ENCODE data around the gene MGLL. TPM values are rescaled to one million over a fixed set of nuclear protein-coding genes. Genes with fewer than 3 reads are reported as not detected.

MGLL gene
- total RNA-seq, 2 experiments from 2014 or later: 19.2 to 21.6 TPM

DNA sequence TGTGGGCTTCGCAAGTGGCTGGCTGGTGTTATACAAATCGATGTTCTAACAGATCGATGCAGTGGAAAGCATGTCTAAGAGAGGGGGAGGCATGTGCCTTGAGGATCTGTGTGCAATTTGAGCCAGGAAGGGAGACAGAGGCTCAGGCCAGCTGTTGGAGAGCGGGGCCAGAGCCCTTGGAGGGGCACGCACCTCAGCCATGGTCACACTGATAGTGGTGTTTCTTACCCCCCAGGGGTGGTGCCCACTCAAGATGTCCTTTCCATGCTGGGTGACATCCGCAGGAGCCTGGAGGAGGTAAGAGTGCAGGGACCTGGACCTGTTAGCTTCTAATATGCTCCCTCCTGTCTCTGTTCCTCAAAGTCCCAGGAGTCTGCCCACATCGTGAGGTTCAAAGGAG, 153.4 kb downstream of the MGLL start:
- no peaks in the 10 kb centered on the region for H3K79me2 ChIP-seq (ENCODE audit: insufficient read depth, low read depth, low read length)
- peaks cover 17% of the 10 kb centered on the region for H3K4me1 ChIP-seq (ENCODE audit: insufficient read depth, low read length, poor library complexity, severe bottlenecking)
- POLR2A ChIA-PET: interaction anchor here (0.7 kb wide), 1 partner anchor 37 kb away, joined by 5 read pairs; no protein-coding TSS in a partner anchor
- no peak overlapping the region for H2AFZ ChIP-seq (ENCODE audit: low read length)
- no peak overlapping the region for H3K27ac ChIP-seq (ENCODE audit: low read depth, low read length, poor library complexity, severe bottlenecking)
- no peaks in the 10 kb centered on the region for H3K9me3 ChIP-seq (ENCODE audit: low read length)
- no peak overlapping the region for H3K4me2 ChIP-seq (ENCODE audit: low read length)
- intact Hi-C loops (cut with micrococcal nuclease; ENCODE audit: unreplicated experiment): no loop called here
- CTCF ChIA-PET (ENCODE audit: unreplicated experiment): no interaction called here
- DNase-seq (ENCODE audit: low spot score): no peak
- H3K9me2 ChIP-seq (ENCODE audit: insufficient read depth, low read length): no peaks in the 10 kb centered on the region
- TF ChIP-seq, protein P1, sequence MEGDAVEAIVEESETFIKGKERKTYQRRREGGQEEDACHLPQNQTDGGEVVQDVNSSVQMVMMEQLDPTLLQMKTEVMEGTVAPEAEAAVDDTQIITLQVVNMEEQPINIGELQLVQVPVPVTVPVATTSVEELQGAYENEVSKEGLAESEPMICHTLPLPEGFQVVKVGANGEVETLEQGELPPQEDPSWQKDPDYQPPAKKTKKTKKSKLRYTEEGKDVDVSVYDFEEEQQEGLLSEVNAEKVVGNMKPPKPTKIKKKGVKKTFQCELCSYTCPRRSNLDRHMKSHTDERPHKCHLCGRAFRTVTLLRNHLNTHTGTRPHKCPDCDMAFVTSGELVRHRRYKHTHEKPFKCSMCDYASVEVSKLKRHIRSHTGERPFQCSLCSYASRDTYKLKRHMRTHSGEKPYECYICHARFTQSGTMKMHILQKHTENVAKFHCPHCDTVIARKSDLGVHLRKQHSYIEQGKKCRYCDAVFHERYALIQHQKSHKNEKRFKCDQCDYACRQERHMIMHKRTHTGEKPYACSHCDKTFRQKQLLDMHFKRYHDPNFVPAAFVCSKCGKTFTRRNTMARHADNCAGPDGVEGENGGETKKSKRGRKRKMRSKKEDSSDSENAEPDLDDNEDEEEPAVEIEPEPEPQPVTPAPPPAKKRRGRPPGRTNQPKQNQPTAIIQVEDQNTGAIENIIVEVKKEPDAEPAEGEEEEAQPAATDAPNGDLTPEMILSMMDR (conservative IDR thresholded peaks at IDR 0.05; ENCODE audit: low read length): no peak
- no peaks in the 10 kb centered on the region for H4K20me1 ChIP-seq (ENCODE audit: insufficient read depth, low read length)
- no TSS peak for BruUV-seq (replicated peaks)
- H3K4me3 ChIP-seq (ENCODE audit: low read depth, low read length, poor library complexity, severe bottlenecking): no peak overlapping the region
- peaks cover 10% of the 10 kb centered on the region; the same call in 1 of the 2 replicates for H3K36me3 ChIP-seq (ENCODE audit: insufficient read depth, low read length)

DNA sequence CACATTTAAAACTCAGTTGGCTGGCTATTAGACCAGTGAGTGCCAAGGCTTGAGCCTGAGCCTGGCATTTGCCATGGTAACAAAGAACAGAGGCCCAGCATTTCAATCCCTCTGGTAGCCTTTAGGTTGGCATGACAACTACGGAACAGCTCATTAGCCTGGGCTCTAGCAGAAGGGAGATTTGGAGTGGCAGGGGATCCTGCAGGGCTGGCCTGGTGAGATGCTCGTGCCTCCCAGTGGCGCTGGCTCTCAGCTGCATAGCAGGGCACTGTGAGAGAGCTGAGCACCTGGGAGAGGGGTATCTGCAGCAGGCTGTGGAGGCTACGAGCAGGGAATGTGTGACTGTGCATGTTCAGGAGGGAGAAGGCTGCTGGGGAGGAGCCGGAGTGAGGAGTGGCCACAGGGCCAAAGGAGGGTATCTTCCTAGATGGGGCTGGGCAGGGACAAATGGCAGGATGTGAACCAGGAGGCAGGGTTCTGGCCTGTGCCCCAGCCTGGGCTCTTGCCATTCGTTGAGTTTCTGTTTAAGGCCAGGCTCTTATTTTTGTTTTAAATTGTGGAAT, 155.1 kb downstream of the MGLL start:
- ChIA-PET POLR2A (no interaction called here), CTCF (ENCODE audit: unreplicated experiment) (no interaction called here)
- DNase-seq (ENCODE audit: low spot score): no peak
- Histone ChIP-seq H3K4me2 (ENCODE audit: low read length) (no peak overlapping the region), H3K79me2 (ENCODE audit: insufficient read depth, low read depth, low read length) (no peaks in the 10 kb centered on the region), H4K20me1 (ENCODE audit: insufficient read depth, low read length) (no peaks in the 10 kb centered on the region), H2AFZ (ENCODE audit: low read length) (no peak overlapping the region), H3K4me3 (ENCODE audit: low read depth, low read length, poor library complexity, severe bottlenecking) (no peak overlapping the region), H3K36me3 (ENCODE audit: insufficient read depth, low read length) (peaks cover 18% of the 10 kb centered on the region; the same call in 1 of the 2 replicates), H3K4me1 (ENCODE audit: insufficient read depth, low read length, poor library complexity, severe bottlenecking) (peaks cover 10% of the 10 kb centered on the region), H3K9me2 (ENCODE audit: insufficient read depth, low read length) (no peaks in the 10 kb centered on the region), H3K9me3 (ENCODE audit: low read length) (no peaks in the 10 kb centered on the region), H3K27ac (ENCODE audit: low read depth, low read length, poor library complexity, severe bottlenecking) (no peak overlapping the region)
- intact Hi-C loops (cut with micrococcal nuclease; ENCODE audit: unreplicated experiment): no loop called here
- no TSS peak for BruUV-seq (replicated peaks)
- TF ChIP-seq EZH2phosphoT487 (IDR thresholded peaks at IDR 0.05; ENCODE audit: borderline replicate concordance, low read depth, low read length): no peak
- TF ChIP-seq, protein P1 (conservative IDR thresholded peaks at IDR 0.05; ENCODE audit: low read length): no peak

DNA sequence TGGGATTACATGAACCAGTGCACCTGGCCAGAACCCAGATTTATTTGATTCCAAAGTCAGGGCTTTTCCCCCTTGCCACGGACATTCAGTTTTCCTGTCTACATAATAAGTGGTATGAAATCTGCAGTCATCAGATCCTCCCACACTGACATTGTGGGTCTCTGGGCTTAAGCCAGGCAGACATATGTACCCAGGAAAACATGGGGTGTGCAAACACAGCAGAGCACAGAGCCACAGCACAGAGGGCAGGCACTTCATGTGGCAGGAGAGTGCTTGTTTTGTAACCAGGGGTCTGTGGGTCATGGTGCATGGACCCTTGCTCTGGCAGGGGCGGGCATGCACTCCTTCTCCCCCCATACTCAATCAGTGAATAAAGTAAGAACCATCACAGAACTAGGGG, 155.6 kb downstream of the MGLL start:
- H3K9me3 ChIP-seq (ENCODE audit: low read length): no peaks in the 10 kb centered on the region
- no peak for DNase-seq (ENCODE audit: low spot score)
- ChIA-PET CTCF (ENCODE audit: unreplicated experiment) (no interaction called here), POLR2A (no interaction called here)
- H2AFZ ChIP-seq (ENCODE audit: low read length): no peak overlapping the region
- H4K20me1 ChIP-seq (ENCODE audit: insufficient read depth, low read length): no peaks in the 10 kb centered on the region
- no peaks in the 10 kb centered on the region for H3K79me2 ChIP-seq (ENCODE audit: insufficient read depth, low read depth, low read length)
- no peak overlapping the region for H3K27ac ChIP-seq (ENCODE audit: low read depth, low read length, poor library complexity, severe bottlenecking)
- peaks cover 18% of the 10 kb centered on the region; the same call in 1 of the 2 replicates for H3K36me3 ChIP-seq (ENCODE audit: insufficient read depth, low read length)
- no peak for TF ChIP-seq EZH2phosphoT487 (IDR thresholded peaks at IDR 0.05; ENCODE audit: borderline replicate concordance, low read depth, low read length)
- no peak overlapping the region for H3K4me3 ChIP-seq (ENCODE audit: low read depth, low read length, poor library complexity, severe bottlenecking)
- H3K9me2 ChIP-seq (ENCODE audit: insufficient read depth, low read length): no peaks in the 10 kb centered on the region
- peaks cover 4% of the 10 kb centered on the region for H3K4me1 ChIP-seq (ENCODE audit: insufficient read depth, low read length, poor library complexity, severe bottlenecking)
- no TSS peak for BruUV-seq (replicated peaks)
- intact Hi-C loops (cut with micrococcal nuclease; ENCODE audit: unreplicated experiment): no loop called here
- H3K4me2 ChIP-seq (ENCODE audit: low read length): no peak overlapping the region

Measured in OCI-LY7 (cell line).